Activated CD8-positive, alpha-beta memory T cell treated with anti-CD3 and anti-CD28 coated beads, Interleukin-2, amount 50 U/mL, for 1 hour (primary cell): ENCODE data around the gene KATNIP.

Experiments
- DNase-seq: peaks from one replicate; pipeline ENCODE4 v3.0.0-alpha.2; 2020; ENCODE audit errors: extremely low read depth

The KATNIP gene

GRCh38 chr16:27585200-27585599, 35.3 kb downstream of the KATNIP start:
- no peak for DNase-seq

GRCh38 chr16:27586711-27587110, 36.8 kb downstream of the KATNIP start:
- no peak for DNase-seq

GRCh38 chr16:27588057-27588456, 38.1 kb downstream of the KATNIP start:
- no peak for DNase-seq

GRCh38 chr16:27591837-27592236, 41.9 kb downstream of the KATNIP start:
- DNase-seq: no peak

GRCh38 chr16:27595475-27595874, 45.5 kb downstream of the KATNIP start:
- no peak for DNase-seq

- DNase-seq: no peak
These were observed 46.0 kb downstream of the KATNIP start for GRCh38 chr16:27595993-27596392.

GRCh38 chr16:27596411-27596810, 46.5 kb downstream of the KATNIP start:
- no peak for DNase-seq

- DNase-seq: no peak
These were observed 47.4 kb downstream of the KATNIP start for GRCh38 chr16:27597361-27597760.

GRCh38 chr16:27598220-27598619, 48.3 kb downstream of the KATNIP start:
- DNase-seq: no peak

- no peak for DNase-seq
These were observed 49.1 kb downstream of the KATNIP start for GRCh38 chr16:27598931-27599565.

- DNase-seq: no peak
These were observed 49.7 kb downstream of the KATNIP start for GRCh38 chr16:27599606-27600005.
